T-helper 17 cell (primary cell): ENCODE data around the gene SLC16A12. TPM values are rescaled to one million over a fixed set of nuclear protein-coding genes. Genes with fewer than 3 reads are reported as not detected.
"Not testable (repeated sequence)": the region's sequence is repeated elsewhere in the genome, so short reads cannot be mapped to it uniquely, and the experiment has no call there.

Experiments used
- ATAC-seq: fragments of 150-1000 bp; cut with Tn5 transposase; 2 replicates; pipeline ENCODE4 v1.10.0; 2021; ENCODE audit warnings: mild to moderate bottlenecking, moderate library complexity
- DNase-seq, 3 donors: peaks; one replicate each; pipeline versions ENCODE4 v3.0.0 to v3.0.0-alpha.2; 2020 to 2021
- H3K9me3 ChIP-seq: one replicate; pipeline ENCODE4 v1.7.0; 2013; ENCODE audit warnings: low read length, mild to moderate bottlenecking; ENCODE audit not compliant: control insufficient read depth, poor library complexity, severe bottlenecking
- H3K27ac Mint-ChIP-seq: one replicate; pipeline ENCODE4 v1.8.0; 2022; ENCODE audit warnings: mild to moderate bottlenecking, moderate library complexity, mixed read lengths
- H3K27me3 Mint-ChIP-seq: one replicate; pipeline ENCODE4 v1.8.0; 2022; ENCODE audit warnings: mixed read lengths
- H3K36me3 Mint-ChIP-seq: one replicate; pipeline ENCODE4 v1.8.0; 2022; ENCODE audit warnings: low read depth, mixed read lengths
- H3K4me1 Mint-ChIP-seq: one replicate; pipeline ENCODE4 v1.8.0; 2022; ENCODE audit warnings: mild to moderate bottlenecking, mixed read lengths
- H3K4me3 Mint-ChIP-seq: one replicate; pipeline ENCODE4 v1.8.0; 2022; ENCODE audit warnings: mild to moderate bottlenecking, moderate library complexity, mixed read lengths
- total RNA-seq, 4 donors: library from RNA in 2 of 4; stranded (reverse) in 2 of 4; gene quantifications; one replicate each; pipeline ENCODE4 v1.2.3 and lab custom pipeline; 2022 to 2026

Gene SLC16A12
- total RNA-seq, 2 donors from 2014 or later: not detected

- peak overlapping the region; percentile 89 for H3K27ac Mint-ChIP-seq
- H3K4me3 Mint-ChIP-seq: peak overlapping the region; percentile 88
- no peaks in the 10 kb centered on the region for H3K9me3 ChIP-seq
- DNase-seq: no peak
- no peaks in the 10 kb centered on the region for H3K27me3 Mint-ChIP-seq
- H3K36me3 Mint-ChIP-seq: peaks cover 2% of the 10 kb centered on the region
- ATAC-seq: peak; percentile 42
- peaks cover 13% of the 10 kb centered on the region for H3K4me1 Mint-ChIP-seq
These were observed 142.4 kb downstream of the SLC16A12 start for GRCh38 chr10:89392974-89393373.

DNA sequence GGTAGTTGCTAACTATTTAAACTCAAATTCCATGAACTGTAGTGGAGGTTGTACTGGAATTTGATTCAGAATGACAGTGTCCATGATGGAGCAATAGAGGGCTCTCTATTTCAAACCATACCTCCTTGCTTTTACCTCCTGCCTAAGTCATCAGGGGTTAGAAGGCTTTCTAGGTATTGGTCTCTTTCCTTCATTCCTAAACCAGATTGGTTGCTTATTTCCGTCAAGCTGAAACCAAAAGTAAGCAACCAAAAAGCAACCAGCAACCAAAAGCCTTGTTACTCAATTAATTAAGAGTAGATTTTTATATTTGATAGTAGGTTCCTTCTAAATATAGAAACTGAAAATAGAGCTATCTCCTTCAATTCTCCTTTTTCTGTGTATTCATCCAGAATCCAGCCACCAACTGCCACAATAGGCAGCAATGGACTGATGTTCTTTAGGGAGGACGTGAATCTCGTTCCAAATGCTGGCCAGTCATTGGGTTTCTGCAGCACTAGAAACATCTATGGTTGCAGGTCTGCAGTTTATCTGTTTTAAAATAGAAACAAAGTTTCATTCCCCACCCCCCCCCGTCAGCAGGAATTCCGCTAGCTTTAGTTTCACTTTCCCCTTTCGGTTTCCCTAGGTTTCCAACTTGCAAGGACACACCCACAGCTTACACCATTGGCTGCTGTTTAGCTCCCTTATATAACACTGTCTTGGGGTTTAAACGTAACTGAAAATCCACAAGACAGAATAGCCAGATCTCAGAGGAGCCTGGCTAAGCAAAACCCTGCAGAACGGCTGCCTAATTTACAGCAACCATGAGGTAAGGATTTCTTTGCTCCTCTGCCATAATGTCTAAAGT is 143.3 kb downstream of the SLC16A12 start, which contains the start of gene IFIT1:
TSS of gene IFIT1 (plus strand) at position 717 of the 850 bp plus-strand sequence. CDS start at position 807, 90 bp downstream.
- no peaks in the 10 kb centered on the region for H3K9me3 ChIP-seq
- DNase-seq (peak in 1 of 3 donors; percentile 32), ATAC-seq (peak; percentile 93)
- peak within 1 kb of the TSS; percentile 88 for H3K4me3 Mint-ChIP-seq
- H3K36me3 Mint-ChIP-seq: peaks cover 2% of the 10 kb centered on the region
- peak within 1 kb of the TSS; percentile 89 for H3K27ac Mint-ChIP-seq
- H3K4me1 Mint-ChIP-seq: peaks cover 13% of the 10 kb centered on the region
- no peaks in the 10 kb centered on the region for H3K27me3 Mint-ChIP-seq

GRCh38 chr10:89391226-89391576 is 144.2 kb downstream of the SLC16A12 start:
- H3K27me3 Mint-ChIP-seq, DNase-seq, H3K36me3 Mint-ChIP-seq, H3K9me3 ChIP-seq, H3K4me3 Mint-ChIP-seq, H3K27ac Mint-ChIP-seq, ATAC-seq: not testable (repeated sequence)
- H3K4me1 Mint-ChIP-seq: peaks cover 13% of the 10 kb centered on the region

DNA sequence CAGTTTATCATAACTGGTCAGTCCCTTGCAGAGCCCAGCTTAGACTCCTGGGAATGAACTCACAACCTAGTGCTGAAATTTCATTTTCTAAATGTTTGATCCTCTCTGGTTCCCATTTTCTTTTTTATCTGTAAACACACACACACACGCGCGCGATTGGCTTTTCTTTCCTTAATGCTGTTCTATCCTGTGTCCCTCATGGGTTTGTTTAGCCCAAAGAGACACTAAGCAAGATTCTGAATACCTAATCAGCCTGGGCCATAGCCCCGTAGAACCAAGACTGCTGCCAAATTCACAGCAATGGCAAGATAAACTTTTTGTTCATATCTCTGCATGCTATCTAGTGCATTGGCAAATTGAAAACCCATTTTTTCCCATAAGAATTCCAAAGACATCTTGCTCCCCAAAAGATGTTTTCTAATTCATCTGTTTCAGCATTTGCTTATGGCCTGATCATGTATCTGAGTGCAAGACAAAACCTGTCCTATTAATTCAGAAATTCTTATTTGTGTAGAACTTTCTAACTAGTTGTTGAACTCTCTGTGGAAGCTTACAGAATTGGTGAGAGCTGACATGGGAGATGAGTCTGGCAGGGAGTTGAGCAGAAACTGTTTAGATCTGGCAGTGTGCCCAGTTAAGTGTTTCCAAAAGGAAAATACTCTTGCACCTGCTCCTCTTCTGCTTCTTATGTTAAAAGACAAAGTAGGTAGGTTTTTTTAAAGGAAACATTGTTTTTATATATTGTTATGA is 144.7 kb downstream of the SLC16A12 start:
- H3K4me3 Mint-ChIP-seq: no peak overlapping the region
- H3K27me3 Mint-ChIP-seq: no peaks in the 10 kb centered on the region
- DNase-seq: no peak

GRCh38 chr10:89389254-89389653 is 146.1 kb downstream of the SLC16A12 start:
- DNase-seq (no peak), ATAC-seq (no peak)
- H3K36me3 Mint-ChIP-seq: no peaks in the 10 kb centered on the region
- H3K27me3 Mint-ChIP-seq: no peaks in the 10 kb centered on the region
- peaks cover 4% of the 10 kb centered on the region for H3K4me1 Mint-ChIP-seq
- no peak overlapping the region for H3K27ac Mint-ChIP-seq
- no peak overlapping the region for H3K4me3 Mint-ChIP-seq
- H3K9me3 ChIP-seq: no peaks in the 10 kb centered on the region

More for the DNA sequence above, 144.7 kb downstream of the SLC16A12 start:
- ATAC-seq: no peak
- no peaks in the 10 kb centered on the region for H3K9me3 ChIP-seq
- no peaks in the 10 kb centered on the region for H3K36me3 Mint-ChIP-seq
- peaks cover 13% of the 10 kb centered on the region for H3K4me1 Mint-ChIP-seq
- H3K27ac Mint-ChIP-seq: no peak overlapping the region

GRCh38 chr10:89388806-89389205 is 146.6 kb downstream of the SLC16A12 start:
- Mint-ChIP-seq H3K4me1 (peaks cover 2% of the 10 kb centered on the region), H3K36me3 (no peaks in the 10 kb centered on the region), H3K27ac (no peak overlapping the region), H3K4me3 (no peak overlapping the region), H3K27me3 (no peaks in the 10 kb centered on the region)
- no peaks in the 10 kb centered on the region for H3K9me3 ChIP-seq
- no peak for DNase-seq
- ATAC-seq: no peak

- ATAC-seq: no peak
- no peaks in the 10 kb centered on the region for H3K9me3 ChIP-seq
- DNase-seq: no peak
- Mint-ChIP-seq H3K36me3 (no peaks in the 10 kb centered on the region), H3K4me1 (no peaks in the 10 kb centered on the region), H3K27me3 (no peaks in the 10 kb centered on the region), H3K27ac (no peak overlapping the region), H3K4me3 (no peak overlapping the region)
These were observed 150.7 kb downstream of the SLC16A12 start for GRCh38 chr10:89384474-89385340.

GRCh38 chr10:89382757-89383156 is 152.6 kb downstream of the SLC16A12 start:
- ATAC-seq: no peak
- no peaks in the 10 kb centered on the region for H3K9me3 ChIP-seq
- Mint-ChIP-seq H3K4me1 (no peaks in the 10 kb centered on the region), H3K27me3 (no peaks in the 10 kb centered on the region), H3K27ac (no peak overlapping the region), H3K4me3 (no peak overlapping the region), H3K36me3 (no peaks in the 10 kb centered on the region)
- DNase-seq: no peak

Other genes starting within 250 kb of the SLC16A12 start
- gene IFIT2, start 233.5 kb downstream of the SLC16A12 start, total RNA-seq: 10 to 100 TPM; 17.6 to 19.5 TPM
- gene IFIT3, start 207.6 kb downstream of the SLC16A12 start, total RNA-seq: 10 to 100 TPM in 1 of 2 donors, 1 to 10 TPM in 1; 5.4 to 10.3 TPM
- gene IFIT1B, start 157.5 kb downstream of the SLC16A12 start, total RNA-seq: not detected
- gene IFIT1, start 143.0 kb downstream of the SLC16A12 start, total RNA-seq: 1 to 10 TPM; 1.9 to 3.8 TPM
- 10 to 100 TPM; 12.7 to 15.2 TPM for gene IFIT5, start 121.0 kb downstream of the SLC16A12 start, total RNA-seq
- gene PANK1, start 109.6 kb upstream of the SLC16A12 start, total RNA-seq: 1 to 10 TPM; 1.2 to 1.6 TPM
- 10 to 100 TPM; 17.6 to 36.2 TPM for gene KIF20B, start 166.0 kb upstream of the SLC16A12 start, total RNA-seq